Epithelial cell of esophagus (primary cell): ENCODE measurements around the gene MED4.
A peak's percentile ranks its signal among the peaks of the same experiment; 100 is the strongest.

ENCODE experiments used
- DNase-seq: peaks from one replicate; pipeline ENCODE4 v3.0.0; 2010; ENCODE audit warnings: low read depth
- H3K4me3 ChIP-seq: 2 replicates; pipeline ENCODE4 v1.5.1; 2011; ENCODE audit warnings: mild to moderate bottlenecking, low read length, control low read depth
- CTCF ChIP-seq: IDR thresholded peaks from 2 replicates; pipeline ENCODE4 v1.5.1; 2011; ENCODE audit warnings: low read depth, mild to moderate bottlenecking, low read length, control low read depth, inconsistent platforms; ENCODE audit not compliant: insufficient read depth; ENCODE audit errors: missing control alignments

The MED4 gene

GRCh38 chr13:48126944-48127830, 32.3 kb upstream of the MED4 start:
- no peak overlapping the region for H3K4me3 ChIP-seq
- TF ChIP-seq CTCF = peak; percentile 71
- DNase-seq = peak; percentile 80

- TF ChIP-seq CTCF = no peak
- no peak overlapping the region for H3K4me3 ChIP-seq
- no peak for DNase-seq
Observed at GRCh38 chr13:48125794-48126228, 30.9 kb upstream of the MED4 start.

GRCh38 chr13:48123812-48124211, 28.9 kb upstream of the MED4 start:
- TF ChIP-seq CTCF = no peak
- no peak overlapping the region for H3K4me3 ChIP-seq
- peak; percentile 43 for DNase-seq

GRCh38 chr13:48121733-48122132, 26.8 kb upstream of the MED4 start:
- DNase-seq = no peak
- no peak for TF ChIP-seq CTCF

GRCh38 chr13:48120241-48120640, 25.3 kb upstream of the MED4 start:
- no peak for TF ChIP-seq CTCF

More at GRCh38 chr13:48121733-48122132, 26.8 kb upstream of the MED4 start:
- no peak overlapping the region for H3K4me3 ChIP-seq

GRCh38 chr13:48118030-48118429, 23.1 kb upstream of the MED4 start:
- H3K4me3 ChIP-seq = no peak overlapping the region
- TF ChIP-seq CTCF = no peak
- DNase-seq = no peak

More at GRCh38 chr13:48120241-48120640, 25.3 kb upstream of the MED4 start:
- DNase-seq = no peak
- no peak overlapping the region for H3K4me3 ChIP-seq
